Measurements from ENCODE around the gene DTX1. TPM values are rescaled to one million over a fixed set of nuclear protein-coding genes. Genes with fewer than 3 reads are reported as not detected.

DTX1 gene
- total RNA-seq, 1 experiment from 2014 or later = 3.0 TPM

GRCh38 chr12:113136990-113137511 lies 80.5 kb downstream of the DTX1 start:
- Histone ChIP-seq H3K9ac (ENCODE audit: extremely low read depth, insufficient read length, low read length) (no peak overlapping the region), H3K4me2 (ENCODE audit: insufficient read depth, insufficient read length, low read length) (no peak overlapping the region), H3K23ac (ENCODE audit: insufficient read length, low read depth, low read length) (no peak overlapping the region), H2AK5ac (ENCODE audit: insufficient read length, low read length) (no peak overlapping the region), H3K27me3 (ENCODE audit: insufficient read depth, low read length) (no peaks in the 10 kb centered on the region), H3K4ac (ENCODE audit: low read depth, low read length) (no peak overlapping the region), H2BK15ac (ENCODE audit: low read depth, low read length) (no peak overlapping the region), H3K79me2 (ENCODE audit: insufficient read depth, low read length) (no peaks in the 10 kb centered on the region), H2BK12ac (ENCODE audit: insufficient read length, low read depth, low read length) (no peak overlapping the region), H4K91ac (ENCODE audit: insufficient read length, low read depth, low read length) (no peak overlapping the region), H2BK5ac (ENCODE audit: insufficient read length, low read length) (no peak overlapping the region), H2BK20ac (ENCODE audit: low read depth, low read length, poor library complexity, severe bottlenecking) (no peak overlapping the region), H3K79me1 (ENCODE audit: insufficient read depth, low read depth, low read length, poor library complexity, severe bottlenecking) (no peaks in the 10 kb centered on the region), H3K27ac (ENCODE audit: insufficient read length, low read depth, low read length) (no peak overlapping the region), H3K18ac (ENCODE audit: insufficient read length, low read depth, low read length) (no peak overlapping the region), H3K4me1 (ENCODE audit: insufficient read depth, low read length) (no peaks in the 10 kb centered on the region), H3T11ph (ENCODE audit: low read length) (no peak overlapping the region), H4K8ac (replicated peaks; ENCODE audit: insufficient read length, low read depth, low read length) (no peak overlapping the region), H3K56ac (ENCODE audit: insufficient read length, low read depth, low read length) (no peak overlapping the region), H4K5ac (ENCODE audit: insufficient read length, low read depth, low read length) (no peak overlapping the region), H3K23me2 (ENCODE audit: insufficient read length, low read depth, low read length, poor library complexity, severe bottlenecking) (peaks cover 12% of the 10 kb centered on the region), H3K9me3 (ENCODE audit: control insufficient read depth, low read depth, low read length) (no peaks in the 10 kb centered on the region), H2AFZ (ENCODE audit: low read length) (no peak overlapping the region), H2BK120ac (ENCODE audit: low read depth, low read length, poor library complexity, severe bottlenecking) (no peak overlapping the region), H3K14ac (ENCODE audit: insufficient read depth, low read length) (no peak overlapping the region), H4K20me1 (ENCODE audit: control insufficient read depth, insufficient read depth, insufficient read length) (no peaks in the 10 kb centered on the region)
- no peaks in the 10 kb centered on the region for H3K36me3 Mint-ChIP-seq (ENCODE audit: insufficient read depth in 1 of 3, low read depth in 3 of 3)
- no peak for DNase-seq
- no peaks in the 10 kb centered on the region; a peak in 1 of 5 replicates for H3K9me3 Mint-ChIP-seq
- peak overlapping the region in 1 of 2 experiments; percentile 35; a peak in 1 of 5 replicates for H3K4me3 Mint-ChIP-seq
- H3K27me3 Mint-ChIP-seq (ENCODE audit: low read depth) = peaks cover 36% of the 10 kb centered on the region
- TF ChIP-seq, protein P1, sequence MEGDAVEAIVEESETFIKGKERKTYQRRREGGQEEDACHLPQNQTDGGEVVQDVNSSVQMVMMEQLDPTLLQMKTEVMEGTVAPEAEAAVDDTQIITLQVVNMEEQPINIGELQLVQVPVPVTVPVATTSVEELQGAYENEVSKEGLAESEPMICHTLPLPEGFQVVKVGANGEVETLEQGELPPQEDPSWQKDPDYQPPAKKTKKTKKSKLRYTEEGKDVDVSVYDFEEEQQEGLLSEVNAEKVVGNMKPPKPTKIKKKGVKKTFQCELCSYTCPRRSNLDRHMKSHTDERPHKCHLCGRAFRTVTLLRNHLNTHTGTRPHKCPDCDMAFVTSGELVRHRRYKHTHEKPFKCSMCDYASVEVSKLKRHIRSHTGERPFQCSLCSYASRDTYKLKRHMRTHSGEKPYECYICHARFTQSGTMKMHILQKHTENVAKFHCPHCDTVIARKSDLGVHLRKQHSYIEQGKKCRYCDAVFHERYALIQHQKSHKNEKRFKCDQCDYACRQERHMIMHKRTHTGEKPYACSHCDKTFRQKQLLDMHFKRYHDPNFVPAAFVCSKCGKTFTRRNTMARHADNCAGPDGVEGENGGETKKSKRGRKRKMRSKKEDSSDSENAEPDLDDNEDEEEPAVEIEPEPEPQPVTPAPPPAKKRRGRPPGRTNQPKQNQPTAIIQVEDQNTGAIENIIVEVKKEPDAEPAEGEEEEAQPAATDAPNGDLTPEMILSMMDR (conservative IDR thresholded peaks at IDR 0.05) = no peak
- H3K4me1 Mint-ChIP-seq = peaks cover 8 to 16% of the 10 kb centered on the region in 2 experiments
- no CpG with 5 or more reads among the region's 6 CpGs for WGBS (ENCODE audit: extremely low coverage, insufficient read length, low lambda C conversion rate)
- no peak overlapping the region for H3K27ac Mint-ChIP-seq

Data from H9 (cell line).